Daoy (cell line): ENCODE data around the gene ACOX3. TPM values are rescaled to one million over a fixed set of nuclear protein-coding genes. Genes with fewer than 3 reads are reported as not detected.
"Not testable (repeated sequence)": the region's sequence is repeated elsewhere in the genome, so short reads cannot be mapped to it uniquely, and the experiment has no call there.

Source experiments
- DNase-seq: peaks from one replicate; pipeline ENCODE4 v3.0.0-alpha.2; 2015; ENCODE audit warnings: low read depth
- total RNA-seq: library from RNA; depleted of rRNA; stranded (reverse); fragments of >200 nt; shearing (Covaris generic); gene quantifications from 2 replicates; pipeline ENCODE4 v1.2.3, GENCODE V29; 2014

The ACOX3 gene
- total RNA-seq, 1 experiment from 2014 or later, result 13.4 TPM

- peak; percentile 70 for DNase-seq
Observed at GRCh38 chr4:8353912-8354453, 86.5 kb downstream of the ACOX3 start.

DNA sequence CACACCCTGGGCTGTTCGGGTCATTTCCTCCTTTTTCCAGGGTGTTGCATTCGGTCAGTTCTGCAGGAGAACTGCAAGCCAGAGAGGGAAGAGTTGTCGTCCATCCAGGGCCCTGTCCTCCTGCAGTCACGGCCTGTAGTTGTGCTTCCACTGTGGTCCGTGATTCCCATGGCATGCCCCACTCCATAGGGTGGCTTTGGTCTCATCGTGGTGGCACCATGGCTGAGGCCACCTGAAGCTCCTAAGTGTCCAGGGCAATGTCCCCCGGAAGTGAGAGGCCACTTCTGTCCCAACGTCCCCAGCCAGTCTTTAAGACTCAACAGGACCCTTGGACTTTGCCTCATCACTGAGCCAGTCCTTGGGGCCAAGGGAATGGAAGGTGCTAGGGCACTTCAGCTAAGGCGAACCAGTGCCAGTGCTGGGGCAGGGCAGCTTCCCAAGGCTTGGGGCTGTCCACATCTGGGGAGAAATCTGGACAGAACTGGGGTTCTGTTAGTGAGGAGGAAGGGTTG is 87.3 kb downstream of the ACOX3 start:
- DNase-seq, result no peak

GRCh38 chr4:8352368-8353157 is 88.0 kb downstream of the ACOX3 start:
- no peak for DNase-seq

DNA sequence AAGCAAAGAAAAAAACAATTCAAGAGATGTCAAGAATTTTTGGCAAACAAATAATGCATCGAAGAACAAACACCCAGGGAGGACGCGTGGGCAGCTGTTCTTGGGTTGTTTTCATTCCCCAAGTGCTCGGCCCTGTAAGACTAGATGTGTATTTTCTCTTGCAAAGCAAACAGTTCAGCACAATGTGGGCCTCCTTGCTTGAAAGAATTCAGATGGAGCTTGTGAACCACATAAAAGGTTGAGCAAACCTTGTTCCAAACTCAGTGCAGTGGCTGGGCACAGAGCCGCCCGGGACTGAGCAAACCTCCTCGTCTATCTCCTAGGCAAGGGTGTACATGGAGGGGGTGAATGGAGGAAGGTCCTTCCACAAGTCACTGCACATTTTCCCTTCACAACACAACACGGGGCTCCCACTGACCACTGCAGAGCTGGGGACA is 88.6 kb downstream of the ACOX3 start:
- no peak for DNase-seq

DNA sequence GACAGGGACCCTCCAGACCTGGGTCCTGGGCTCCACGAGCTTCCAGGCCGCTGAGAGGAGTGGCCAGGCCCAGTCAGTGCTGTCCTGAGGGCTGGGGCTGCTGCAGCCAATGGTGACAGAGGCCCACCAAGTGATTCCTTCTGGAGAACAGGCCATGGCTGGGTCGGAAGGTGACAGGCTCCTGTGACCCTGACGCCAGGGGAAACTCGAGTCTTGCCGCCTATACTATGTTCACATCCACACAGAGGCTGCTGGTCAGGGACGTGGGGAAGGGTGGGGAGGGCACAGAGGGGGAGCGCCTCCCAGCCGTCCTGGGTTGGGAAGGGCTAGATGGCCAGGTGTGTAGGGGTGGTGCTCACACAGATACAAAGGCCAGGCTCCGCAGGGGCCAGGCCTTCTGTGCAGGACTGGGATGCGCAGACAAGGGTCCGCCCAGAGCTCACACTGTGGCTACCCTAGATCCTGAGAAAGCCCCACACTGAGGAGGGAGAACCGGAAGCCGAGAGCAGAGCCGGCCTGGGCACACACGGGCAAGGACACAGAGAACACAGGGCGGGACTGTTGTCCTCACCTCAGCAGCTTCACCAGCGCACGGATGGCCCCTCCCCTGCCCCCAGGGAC is 89.6 kb downstream of the ACOX3 start:
- DNase-seq, result no peak

GRCh38 chr4:8350352-8350751 is 90.2 kb downstream of the ACOX3 start:
- no peak for DNase-seq

DNA sequence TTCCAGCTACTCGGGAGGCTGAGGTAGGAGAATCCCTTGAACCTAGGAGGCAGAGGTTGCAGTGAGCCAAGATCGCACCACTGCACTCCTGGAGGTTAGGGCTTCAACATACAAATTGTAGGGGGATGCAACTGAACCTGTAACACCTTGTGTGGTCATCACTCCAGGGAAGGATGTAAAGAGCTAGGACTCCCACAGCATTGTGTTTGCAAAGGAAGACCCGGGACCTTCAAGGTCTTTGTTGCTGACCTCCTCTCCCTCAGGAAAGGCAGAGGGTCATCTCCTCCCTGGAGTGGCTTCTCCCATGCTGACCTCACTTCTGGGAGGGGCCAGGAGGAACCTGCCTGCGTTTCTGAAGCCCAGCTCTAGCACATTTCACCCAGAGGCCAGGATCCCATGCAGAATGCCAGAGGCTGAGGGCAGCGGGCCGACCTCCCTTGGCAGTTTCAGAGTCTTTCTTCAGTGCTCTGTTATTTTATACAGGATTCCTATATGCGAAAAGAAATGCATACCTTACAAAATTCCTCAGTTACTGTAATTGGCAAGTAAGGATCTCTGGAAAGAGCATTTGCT is 90.8 kb downstream of the ACOX3 start:
- DNase-seq, result no peak

- not testable (repeated sequence) for DNase-seq
Observed at GRCh38 chr4:8349236-8349635, 91.3 kb downstream of the ACOX3 start.

DNA sequence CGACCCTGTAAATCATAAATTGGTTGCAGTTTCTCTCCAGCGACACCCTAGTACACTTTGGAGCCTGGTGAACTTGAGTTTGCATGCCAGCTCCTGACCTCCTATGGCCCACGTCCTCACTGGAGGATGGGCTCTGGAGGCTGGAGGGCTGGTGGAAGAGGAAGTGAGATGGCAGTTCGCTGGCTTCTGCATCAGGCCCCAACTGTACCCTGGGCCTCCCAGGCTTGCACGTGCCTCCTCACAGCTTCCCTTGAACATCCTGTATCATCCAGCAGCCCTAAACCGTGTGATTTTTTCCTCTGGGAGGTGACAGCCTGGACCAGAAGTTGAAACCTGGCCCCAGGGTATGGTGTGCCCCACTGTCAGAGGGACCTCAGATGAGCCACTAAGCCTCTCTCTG is 92.5 kb downstream of the ACOX3 start:
- no peak for DNase-seq

GRCh38 chr4:8347660-8348059 is 92.9 kb downstream of the ACOX3 start:
- no peak for DNase-seq

DNA sequence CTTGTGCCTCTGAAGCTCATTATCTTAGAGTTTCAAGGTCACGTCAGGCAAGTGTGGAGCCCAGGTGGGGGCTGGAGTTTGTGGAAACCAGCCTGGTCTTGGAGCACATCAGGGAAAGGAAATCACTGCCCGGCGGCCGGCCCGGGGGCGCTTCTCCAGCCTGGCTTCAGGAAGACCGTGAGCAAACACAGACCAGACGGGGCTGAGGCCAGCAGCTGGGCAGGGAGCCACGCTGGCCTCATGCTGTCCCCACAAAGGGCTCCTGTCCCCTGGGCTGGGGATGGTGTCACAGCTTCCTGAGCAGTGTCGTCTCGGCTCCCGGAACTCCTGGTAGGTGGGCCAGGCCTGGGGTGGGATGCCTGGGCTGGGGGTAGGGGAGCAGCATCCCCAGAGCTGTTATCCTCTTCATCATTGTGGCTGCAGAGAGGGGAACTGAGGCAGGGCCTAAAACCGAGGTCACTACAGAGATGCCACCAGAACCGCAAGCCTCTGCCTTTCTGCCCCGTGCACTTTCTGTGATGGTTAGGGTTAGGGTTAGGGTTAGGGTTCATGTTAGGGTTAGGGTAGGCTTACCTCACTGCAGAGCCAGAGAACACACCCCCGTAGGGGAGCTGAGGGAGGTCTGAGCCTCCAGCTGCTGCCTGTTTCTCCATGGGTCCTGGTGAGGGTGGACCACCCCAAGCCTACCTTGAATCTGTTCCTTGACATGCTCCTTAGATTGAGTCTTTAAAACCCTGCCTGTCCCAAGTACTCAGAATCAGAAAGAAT is 93.5 kb downstream of the ACOX3 start:
- DNase-seq, result no peak

GRCh38 chr4:8345946-8346814 is 94.3 kb downstream of the ACOX3 start:
- no peak for DNase-seq

GRCh38 chr4:8345053-8345945 is 95.2 kb downstream of the ACOX3 start:
- no peak for DNase-seq

- DNase-seq, result no peak
Observed at GRCh38 chr4:8344377-8344776, 96.1 kb downstream of the ACOX3 start.

GRCh38 chr4:8343967-8344331 is 96.6 kb downstream of the ACOX3 start:
- no peak for DNase-seq

DNA sequence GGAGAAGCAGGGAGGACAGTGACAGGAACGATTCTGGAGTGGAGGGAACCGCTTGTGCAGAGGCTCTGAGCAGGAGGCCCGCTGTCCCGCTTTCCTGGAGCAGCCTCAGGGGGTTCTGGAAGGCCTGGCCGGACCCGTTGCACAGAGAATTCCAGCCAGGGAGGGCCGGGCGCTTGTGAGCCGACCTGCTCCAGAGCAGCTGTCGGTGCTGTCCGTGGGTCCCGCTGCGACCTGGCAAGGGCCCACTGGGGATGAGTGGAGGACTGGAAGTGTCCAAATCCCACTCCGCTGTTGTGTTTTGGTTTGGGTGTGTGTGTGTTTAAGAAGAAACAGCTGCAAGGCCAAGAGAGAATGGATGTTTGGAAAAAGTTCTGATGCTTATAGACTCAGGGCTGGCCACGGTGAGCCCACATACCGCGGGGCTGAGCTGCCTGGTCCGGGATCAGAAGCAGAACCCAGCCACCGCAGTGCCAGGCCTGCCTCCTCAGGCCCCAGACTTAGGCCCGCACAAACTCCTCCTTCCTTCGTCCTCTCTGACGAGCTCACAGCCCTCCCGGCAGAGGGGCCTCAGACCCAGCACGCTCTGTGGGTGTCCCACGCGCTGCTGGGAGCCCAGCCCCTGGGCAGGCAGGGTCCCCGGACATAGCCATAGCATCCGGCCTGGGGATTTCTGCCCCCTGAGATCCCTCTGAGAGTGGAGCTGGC is 97.1 kb downstream of the ACOX3 start:
- no peak for DNase-seq

GRCh38 chr4:8342651-8343261 is 97.8 kb downstream of the ACOX3 start:
- no peak for DNase-seq

- DNase-seq, result no peak
Observed at GRCh38 chr4:8341691-8342090, 98.8 kb downstream of the ACOX3 start.

DNA sequence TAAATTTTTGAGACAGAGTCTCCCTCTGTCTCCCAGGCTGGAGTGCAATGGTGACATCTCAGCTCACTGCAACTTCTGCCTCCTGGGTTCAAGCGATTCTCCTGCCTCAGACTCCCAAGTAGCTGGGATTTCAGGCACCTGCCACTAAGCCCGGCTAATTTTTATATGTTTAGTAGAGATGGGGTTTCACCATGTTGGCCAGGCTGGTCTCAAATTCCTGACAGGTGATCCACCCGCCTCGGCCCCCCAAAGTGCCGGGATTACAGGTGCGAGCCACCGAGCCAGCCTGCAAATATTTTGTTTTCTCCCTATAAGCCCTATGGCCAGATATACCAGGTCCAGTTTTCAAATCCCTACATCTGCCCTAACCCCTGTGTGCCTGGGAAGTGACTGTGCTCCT is 99.2 kb downstream of the ACOX3 start:
- not testable (repeated sequence) for DNase-seq
